Measurements from ENCODE around the gene LRIG3. TPM values are rescaled to one million over a fixed set of nuclear protein-coding genes. Genes with fewer than 3 reads are reported as not detected.
"Not testable (repeated sequence)": the region's sequence is repeated elsewhere in the genome, so short reads cannot be mapped to it uniquely, and the experiment has no call there.

The LRIG3 gene
- total RNA-seq, 2 experiments from 2014 or later = not detected

DNA sequence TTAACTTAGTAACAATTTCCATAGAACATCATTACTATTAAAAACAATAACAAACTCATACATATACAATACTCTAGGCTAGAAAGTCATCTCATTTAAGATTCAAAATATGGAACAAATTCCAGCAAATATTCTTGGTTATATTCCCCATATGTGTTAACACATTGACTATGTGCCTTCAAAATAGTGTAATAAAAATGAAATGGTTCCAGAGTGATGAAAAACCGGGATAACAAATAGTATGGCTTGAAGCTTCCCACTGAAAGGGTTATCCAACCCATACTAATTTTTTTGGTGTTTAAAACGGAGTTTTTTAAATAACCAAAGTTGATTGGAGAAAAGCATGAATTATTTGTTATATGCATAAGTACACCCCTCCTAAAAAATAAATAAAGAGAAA is 5.3 kb downstream of the LRIG3 start:
- intact Hi-C loops (cut with micrococcal nuclease) = no loop called here
- no peaks in the 10 kb centered on the region for H3K36me3 Mint-ChIP-seq (ENCODE audit: low read depth)
- H3K27me3 Mint-ChIP-seq (ENCODE audit: low read depth) = peaks cover 20% of the 10 kb centered on the region
- H3K27ac Mint-ChIP-seq = no peak overlapping the region
- no peak for DNase-seq
- CTCF ChIA-PET = no interaction called here
- H3K4me1 Mint-ChIP-seq (ENCODE audit: low read depth) = no peaks in the 10 kb centered on the region
- H3K9me3 Mint-ChIP-seq = no peaks in the 10 kb centered on the region
- H3K4me3 Mint-ChIP-seq = no peak overlapping the region

DNA sequence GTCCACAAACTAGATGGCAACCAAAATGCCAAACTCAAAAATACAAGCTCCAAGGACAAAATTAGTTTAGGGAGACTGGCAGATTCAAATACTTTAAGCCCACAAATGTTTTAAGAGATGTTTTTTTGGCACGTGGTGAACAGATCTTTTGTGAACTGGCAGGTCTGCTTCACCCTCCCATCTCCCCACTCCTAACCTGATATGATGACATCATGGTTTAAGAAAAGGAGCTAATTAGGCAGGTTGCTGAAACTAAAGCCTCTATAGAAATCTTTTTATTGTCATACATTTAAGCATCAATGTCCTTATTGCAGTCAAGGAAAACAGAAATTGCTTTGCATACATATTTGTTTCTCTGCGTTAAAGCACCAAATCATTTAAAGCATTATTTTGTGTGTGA is 5.8 kb downstream of the LRIG3 start:
- no peaks in the 10 kb centered on the region for H3K9me3 Mint-ChIP-seq
- H3K4me1 Mint-ChIP-seq (ENCODE audit: low read depth) = no peaks in the 10 kb centered on the region
- no peaks in the 10 kb centered on the region for H3K36me3 Mint-ChIP-seq (ENCODE audit: low read depth)
- intact Hi-C loops (cut with micrococcal nuclease) = no loop called here
- no peak overlapping the region for H3K4me3 Mint-ChIP-seq
- no peak overlapping the region for H3K27ac Mint-ChIP-seq
- DNase-seq = no peak
- CTCF ChIA-PET = no interaction called here
- H3K27me3 Mint-ChIP-seq (ENCODE audit: low read depth) = peaks cover 18% of the 10 kb centered on the region

GRCh38 chr12:58907391-58907790 is 12.9 kb downstream of the LRIG3 start:
- intact Hi-C loops (cut with micrococcal nuclease) = no loop called here
- Mint-ChIP-seq H3K4me3 (no peak overlapping the region), H3K27me3 (ENCODE audit: low read depth) (no peaks in the 10 kb centered on the region), H3K4me1 (ENCODE audit: low read depth) (no peaks in the 10 kb centered on the region), H3K27ac (no peak overlapping the region), H3K36me3 (ENCODE audit: low read depth) (no peaks in the 10 kb centered on the region), H3K9me3 (no peaks in the 10 kb centered on the region)
- no peak for DNase-seq
- CTCF ChIA-PET = no interaction called here

GRCh38 chr12:58906917-58907316 is 13.4 kb downstream of the LRIG3 start:
- Mint-ChIP-seq H3K4me1 (ENCODE audit: low read depth) (no peaks in the 10 kb centered on the region), H3K27ac (no peak overlapping the region), H3K36me3 (ENCODE audit: low read depth) (no peaks in the 10 kb centered on the region), H3K27me3 (ENCODE audit: low read depth) (no peaks in the 10 kb centered on the region), H3K4me3 (no peak overlapping the region), H3K9me3 (no peaks in the 10 kb centered on the region)
- CTCF ChIA-PET = no interaction called here
- intact Hi-C loops (cut with micrococcal nuclease) = no loop called here
- no peak for DNase-seq

DNA sequence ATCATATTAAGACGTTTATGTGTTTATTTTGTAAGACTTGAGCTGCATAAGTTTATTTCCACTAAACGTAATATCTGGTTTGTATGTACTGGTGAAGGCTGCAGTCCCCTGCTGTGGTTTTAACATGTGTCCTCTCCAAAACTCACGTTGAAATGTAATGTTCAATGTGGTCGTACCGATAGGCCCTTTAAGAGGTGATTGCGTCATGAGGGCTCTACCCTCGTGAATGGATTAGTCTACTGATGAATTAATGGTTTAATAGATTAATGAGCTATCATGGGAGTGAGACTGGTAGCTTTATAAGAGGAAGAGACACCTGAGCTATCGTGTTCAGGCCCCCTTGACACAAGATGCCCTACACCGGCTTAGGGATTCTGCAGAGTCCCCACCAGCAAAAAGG is 14.9 kb downstream of the LRIG3 start:
- Mint-ChIP-seq H3K36me3 (ENCODE audit: low read depth) (no peaks in the 10 kb centered on the region), H3K4me1 (ENCODE audit: low read depth) (no peaks in the 10 kb centered on the region), H3K4me3 (no peak overlapping the region), H3K27me3 (ENCODE audit: low read depth) (no peaks in the 10 kb centered on the region), H3K9me3 (no peaks in the 10 kb centered on the region), H3K27ac (no peak overlapping the region)
- no peak for DNase-seq
- intact Hi-C loops (cut with micrococcal nuclease) = no loop called here
- CTCF ChIA-PET = no interaction called here

DNA sequence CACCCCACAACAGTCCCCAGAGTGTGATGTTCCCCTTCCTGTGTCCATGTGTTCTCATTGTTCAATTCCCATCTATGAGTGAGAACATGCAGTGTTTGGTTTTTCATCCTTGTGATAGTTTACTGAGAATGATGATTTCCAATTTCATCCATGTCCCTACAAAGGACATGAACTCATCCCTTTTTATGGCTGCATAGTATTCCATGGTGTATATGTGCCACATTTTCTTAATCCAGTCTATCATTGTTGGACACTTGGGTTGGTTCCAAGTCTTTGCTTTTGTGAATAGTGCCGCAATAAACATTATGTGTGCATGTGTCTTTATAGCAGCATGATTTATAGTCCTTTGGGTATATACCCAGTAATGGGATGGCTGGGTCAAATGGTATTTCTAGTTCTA is 17.6 kb downstream of the LRIG3 start:
- CTCF ChIA-PET; H3K27ac Mint-ChIP-seq; H3K4me1 Mint-ChIP-seq (ENCODE audit: low read depth): not testable (repeated sequence)

GRCh38 chr12:58901664-58902063 is 18.6 kb downstream of the LRIG3 start:
- intact Hi-C loops (cut with micrococcal nuclease) = no loop called here
- no peaks in the 10 kb centered on the region for H3K27me3 Mint-ChIP-seq (ENCODE audit: low read depth)
- H3K4me3 Mint-ChIP-seq = no peak overlapping the region
- no peaks in the 10 kb centered on the region for H3K36me3 Mint-ChIP-seq (ENCODE audit: low read depth)
- no peaks in the 10 kb centered on the region for H3K4me1 Mint-ChIP-seq (ENCODE audit: low read depth)
- no peaks in the 10 kb centered on the region for H3K9me3 Mint-ChIP-seq
- no peak for DNase-seq
- H3K27ac Mint-ChIP-seq = no peak overlapping the region
- CTCF ChIA-PET = interaction anchor here (0.7 kb wide), 1 partner anchor 504 kb away, joined by 4 read pairs; no protein-coding TSS in a partner anchor

More for the DNA sequence above, 17.6 kb downstream of the LRIG3 start:
- H3K36me3 Mint-ChIP-seq (ENCODE audit: low read depth); H3K27me3 Mint-ChIP-seq (ENCODE audit: low read depth); DNase-seq; H3K9me3 Mint-ChIP-seq; H3K4me3 Mint-ChIP-seq; intact Hi-C loops (cut with micrococcal nuclease): not testable (repeated sequence)

DNA sequence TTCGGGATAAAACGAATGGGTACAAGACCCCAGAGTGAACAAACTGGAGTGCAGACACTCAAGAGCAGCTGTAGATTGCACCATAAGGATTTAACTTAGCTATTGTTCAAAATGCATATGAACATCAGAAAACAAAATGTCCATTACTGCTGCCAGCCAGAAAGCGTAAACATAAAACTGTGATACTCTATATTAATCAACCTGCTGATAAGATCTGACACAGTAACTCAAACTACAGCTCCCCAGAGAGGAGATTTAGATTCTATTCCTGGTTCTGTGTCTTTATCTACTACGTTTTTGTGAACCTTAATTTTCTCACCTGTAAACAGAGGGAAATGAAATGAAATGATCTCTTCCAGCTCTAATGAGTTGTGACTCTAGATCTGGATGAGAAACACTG is 22.3 kb downstream of the LRIG3 start:
- Mint-ChIP-seq H3K27ac (no peak overlapping the region), H3K4me1 (ENCODE audit: low read depth) (no peaks in the 10 kb centered on the region), H3K36me3 (ENCODE audit: low read depth) (no peaks in the 10 kb centered on the region), H3K27me3 (ENCODE audit: low read depth) (no peaks in the 10 kb centered on the region), H3K4me3 (no peak overlapping the region), H3K9me3 (no peaks in the 10 kb centered on the region)
- no peak for DNase-seq
- CTCF ChIA-PET = no interaction called here
- intact Hi-C loops (cut with micrococcal nuclease) = no loop called here

DNA sequence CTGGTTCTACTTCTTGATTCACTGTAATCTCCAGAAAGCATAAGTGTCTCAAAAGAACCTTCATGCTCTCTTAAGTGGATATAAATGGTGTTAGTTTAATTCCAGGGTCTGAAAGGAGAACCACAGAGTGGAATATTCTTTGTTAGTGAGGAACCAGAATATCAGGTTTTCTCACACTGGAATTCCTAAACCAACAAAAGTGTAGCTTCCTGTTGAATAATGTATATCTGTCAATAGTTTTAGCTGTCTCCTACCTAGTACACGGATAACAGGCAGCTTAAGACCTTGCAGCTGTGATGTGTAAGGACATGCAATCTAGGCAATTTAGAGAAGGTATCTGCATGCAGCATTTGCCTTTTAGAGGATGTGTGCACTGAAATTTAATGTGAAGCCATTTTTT is 24.0 kb downstream of the LRIG3 start:
- intact Hi-C loops (cut with micrococcal nuclease) = no loop called here
- DNase-seq = no peak
- Mint-ChIP-seq H3K27ac (no peak overlapping the region), H3K36me3 (ENCODE audit: low read depth) (no peaks in the 10 kb centered on the region), H3K4me3 (no peak overlapping the region), H3K9me3 (no peaks in the 10 kb centered on the region), H3K27me3 (ENCODE audit: low read depth) (no peaks in the 10 kb centered on the region), H3K4me1 (ENCODE audit: low read depth) (no peaks in the 10 kb centered on the region)
- CTCF ChIA-PET = no interaction called here

DNA sequence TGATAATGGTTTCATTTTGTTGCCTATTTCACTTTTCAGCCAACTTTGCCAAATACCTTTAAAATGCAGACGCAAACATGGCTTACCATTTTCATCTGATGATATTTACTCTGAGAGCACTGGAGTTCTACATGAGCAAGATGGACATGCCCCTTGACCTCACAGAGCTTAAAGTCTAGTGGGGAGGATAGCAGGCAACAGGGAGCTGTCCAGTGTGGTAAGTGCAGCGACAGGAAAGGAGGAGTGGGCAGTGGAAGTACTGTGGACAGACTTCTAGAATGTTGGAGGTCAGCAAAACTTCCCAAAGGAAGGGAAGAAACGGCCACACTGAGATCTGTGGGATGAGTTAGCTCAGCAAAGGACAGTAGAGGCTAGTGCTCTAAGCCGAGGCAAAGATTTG is 25.3 kb downstream of the LRIG3 start:
- no peak for DNase-seq
- intact Hi-C loops (cut with micrococcal nuclease) = no loop called here
- no peak overlapping the region for H3K27ac Mint-ChIP-seq
- CTCF ChIA-PET = no interaction called here
- no peaks in the 10 kb centered on the region for H3K36me3 Mint-ChIP-seq (ENCODE audit: low read depth)
- H3K27me3 Mint-ChIP-seq (ENCODE audit: low read depth) = no peaks in the 10 kb centered on the region
- no peaks in the 10 kb centered on the region for H3K9me3 Mint-ChIP-seq
- no peak overlapping the region for H3K4me3 Mint-ChIP-seq
- no peaks in the 10 kb centered on the region for H3K4me1 Mint-ChIP-seq (ENCODE audit: low read depth)

GRCh38 chr12:58894040-58894439 is 26.3 kb downstream of the LRIG3 start:
- intact Hi-C loops (cut with micrococcal nuclease) = no loop called here
- Mint-ChIP-seq H3K27ac (no peak overlapping the region), H3K9me3 (no peaks in the 10 kb centered on the region), H3K4me1 (ENCODE audit: low read depth) (no peaks in the 10 kb centered on the region), H3K4me3 (no peak overlapping the region), H3K36me3 (ENCODE audit: low read depth) (no peaks in the 10 kb centered on the region), H3K27me3 (ENCODE audit: low read depth) (no peaks in the 10 kb centered on the region)
- CTCF ChIA-PET = no interaction called here
- no peak for DNase-seq

GRCh38 chr12:58893495-58893894 is 26.8 kb downstream of the LRIG3 start:
- Mint-ChIP-seq H3K27me3 (ENCODE audit: low read depth) (no peaks in the 10 kb centered on the region), H3K36me3 (ENCODE audit: low read depth) (no peaks in the 10 kb centered on the region), H3K4me1 (ENCODE audit: low read depth) (no peaks in the 10 kb centered on the region), H3K4me3 (no peak overlapping the region), H3K27ac (no peak overlapping the region), H3K9me3 (no peaks in the 10 kb centered on the region)
- DNase-seq = no peak
- intact Hi-C loops (cut with micrococcal nuclease) = no loop called here
- CTCF ChIA-PET = no interaction called here

- CTCF ChIA-PET = no interaction called here
- no peaks in the 10 kb centered on the region for H3K27me3 Mint-ChIP-seq (ENCODE audit: low read depth)
- no peaks in the 10 kb centered on the region for H3K9me3 Mint-ChIP-seq
- no peak overlapping the region for H3K4me3 Mint-ChIP-seq
- no peak overlapping the region for H3K27ac Mint-ChIP-seq
- intact Hi-C loops (cut with micrococcal nuclease) = no loop called here
- H3K36me3 Mint-ChIP-seq (ENCODE audit: low read depth) = no peaks in the 10 kb centered on the region
- DNase-seq = no peak
- H3K4me1 Mint-ChIP-seq (ENCODE audit: low read depth) = no peaks in the 10 kb centered on the region
These were observed 30.7 kb downstream of the LRIG3 start for GRCh38 chr12:58889557-58889956.

GRCh38 chr12:58888131-58888783 is 32.0 kb downstream of the LRIG3 start:
- intact Hi-C loops (cut with micrococcal nuclease) = no loop called here
- Mint-ChIP-seq H3K27ac (no peak overlapping the region), H3K27me3 (ENCODE audit: low read depth) (no peaks in the 10 kb centered on the region), H3K36me3 (ENCODE audit: low read depth) (no peaks in the 10 kb centered on the region), H3K4me3 (no peak overlapping the region), H3K4me1 (ENCODE audit: low read depth) (no peaks in the 10 kb centered on the region), H3K9me3 (no peaks in the 10 kb centered on the region)
- CTCF ChIA-PET = no interaction called here
- DNase-seq = no peak

Measured in activated naive CD4-positive, alpha-beta T cell treated with anti-CD3 and anti-CD28 coated beads for 36 hours (primary cell).